NCI-H1417 (cell line): ENCODE results near the gene UNC13C.
A peak's percentile ranks its signal among the peaks of the same experiment; 100 is the strongest.

Source experiments
- DNase-seq, 3 experiments: peaks; one replicate each; lab custom pipeline; 2025; lab: John Stamatoyannopoulos, UW

UNC13C gene

GRCh38 chr15:54119051-54119450 lies 140.8 kb downstream of the UNC13C start:
- DNase-seq = no peak

- DNase-seq = no peak
Measured at GRCh38 chr15:54120949-54121463, 142.8 kb downstream of the UNC13C start.

- DNase-seq = no peak
Measured at GRCh38 chr15:54127574-54127973, 149.3 kb downstream of the UNC13C start.

GRCh38 chr15:54131410-54131809 lies 153.2 kb downstream of the UNC13C start:
- DNase-seq = no peak

- no peak for DNase-seq
Measured at GRCh38 chr15:54149115-54149531, 170.9 kb downstream of the UNC13C start.

GRCh38 chr15:54150255-54150654 lies 172.0 kb downstream of the UNC13C start:
- no peak for DNase-seq

- DNase-seq = no peak
Measured at GRCh38 chr15:54159012-54159411, 180.8 kb downstream of the UNC13C start.

- no peak for DNase-seq
Measured at GRCh38 chr15:54187325-54187724, 209.1 kb downstream of the UNC13C start.

GRCh38 chr15:54197995-54198394 lies 219.8 kb downstream of the UNC13C start:
- no peak for DNase-seq

- DNase-seq = no peak
Measured at GRCh38 chr15:54206586-54207321, 228.5 kb downstream of the UNC13C start.

- no peak for DNase-seq
Measured at GRCh38 chr15:54208786-54209185, 230.5 kb downstream of the UNC13C start.

- DNase-seq = no peak
Measured at GRCh38 chr15:54212635-54213034, 234.4 kb downstream of the UNC13C start.

- no peak for DNase-seq
Measured at GRCh38 chr15:54226455-54226854, 248.2 kb downstream of the UNC13C start.

GRCh38 chr15:54227569-54227968 lies 249.3 kb downstream of the UNC13C start:
- no peak for DNase-seq

GRCh38 chr15:54250326-54250725 lies 272.1 kb downstream of the UNC13C start:
- DNase-seq = no peak

GRCh38 chr15:54256190-54256589 lies 277.9 kb downstream of the UNC13C start:
- DNase-seq = no peak

GRCh38 chr15:54273928-54274327 lies 295.7 kb downstream of the UNC13C start:
- no peak for DNase-seq

- DNase-seq = no peak
Measured at GRCh38 chr15:54277834-54278233, 299.6 kb downstream of the UNC13C start.

GRCh38 chr15:54280726-54281125 lies 302.5 kb downstream of the UNC13C start:
- DNase-seq = no peak

- DNase-seq = peak in 1 of 3 experiments; percentile 0
Measured at GRCh38 chr15:54282228-54282836, 304.1 kb downstream of the UNC13C start.

- no peak for DNase-seq
Measured at GRCh38 chr15:54288049-54288448, 309.8 kb downstream of the UNC13C start.

- DNase-seq = no peak
Measured at GRCh38 chr15:54289590-54290136, 311.4 kb downstream of the UNC13C start.

- no peak for DNase-seq
Measured at GRCh38 chr15:54298396-54298795, 320.2 kb downstream of the UNC13C start.
